Amniotic stem cell (primary cell): ENCODE results near the gene CERS6.

Source experiments
- DNase-seq: peaks from one replicate; lab custom pipeline; 2025; lab: John Stamatoyannopoulos, UW

The CERS6 gene

GRCh38 chr2:168568476-168569267, 112.6 kb downstream of the CERS6 start:
- DNase-seq = no peak

- DNase-seq = no peak
These were observed 115.0 kb downstream of the CERS6 start for GRCh38 chr2:168571061-168571460.

GRCh38 chr2:168573128-168573903, 117.2 kb downstream of the CERS6 start:
- DNase-seq = no peak

- DNase-seq = no peak
These were observed 119.0 kb downstream of the CERS6 start for GRCh38 chr2:168574856-168575630.

GRCh38 chr2:168577885-168578284, 121.8 kb downstream of the CERS6 start:
- no peak for DNase-seq

- DNase-seq = no peak
These were observed 127.1 kb downstream of the CERS6 start for GRCh38 chr2:168583064-168583709.

DNA sequence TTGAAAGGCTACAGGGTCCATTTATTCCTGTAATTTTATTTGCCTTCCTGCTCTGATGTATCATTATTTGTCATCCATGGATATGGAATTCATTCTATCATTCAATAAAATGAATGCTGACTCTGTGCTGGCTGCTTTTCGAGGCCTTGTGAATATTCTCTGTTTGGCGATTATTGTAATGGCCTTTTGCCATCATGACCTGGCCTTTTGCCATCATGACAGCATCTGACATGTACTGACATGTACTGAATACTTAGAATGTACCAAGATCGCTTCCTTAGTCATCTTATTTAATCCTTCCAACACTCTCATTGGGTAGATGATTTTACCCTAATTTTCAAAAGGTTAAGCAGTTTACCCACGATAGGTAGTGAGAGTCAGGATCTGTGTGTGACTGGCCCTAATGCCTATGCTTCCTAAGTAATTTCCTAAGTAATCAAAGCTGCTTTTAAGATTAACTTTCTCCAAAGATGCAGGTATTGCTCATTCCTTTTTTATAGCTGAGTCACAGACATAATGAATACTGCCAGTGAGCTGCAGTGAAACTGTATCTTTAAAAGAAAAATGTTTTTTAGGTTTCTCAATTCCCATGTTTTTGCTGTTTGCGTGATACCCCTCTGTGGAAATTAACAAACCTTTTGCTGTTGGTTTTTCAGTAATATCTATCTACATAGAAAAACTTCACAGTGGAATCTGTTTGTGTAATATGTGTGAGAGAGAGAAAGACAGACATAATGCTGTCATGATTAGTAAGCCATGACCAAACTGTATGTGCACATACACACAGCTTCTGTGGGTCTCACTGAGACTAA, 127.8 kb downstream of the CERS6 start:
- DNase-seq = no peak

DNA sequence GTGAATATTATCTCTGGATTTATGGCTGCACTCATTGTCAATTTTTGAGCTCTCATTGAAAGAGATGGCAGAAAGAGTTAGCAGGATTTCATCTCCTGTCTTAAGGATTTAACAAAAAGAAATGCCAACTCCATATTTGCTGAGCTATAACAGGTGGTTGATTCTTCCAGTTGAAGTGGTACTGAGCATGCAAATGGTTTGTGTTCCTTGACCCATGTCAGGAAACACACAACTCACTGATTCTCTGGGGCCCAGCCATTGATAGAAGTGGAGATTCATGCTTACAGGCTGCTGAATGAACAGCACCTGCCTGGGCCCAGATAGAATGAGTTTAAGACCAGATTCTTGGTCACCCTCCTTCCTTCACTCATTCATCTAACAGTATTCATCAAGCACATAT, 128.8 kb downstream of the CERS6 start:
- DNase-seq = no peak

DNA sequence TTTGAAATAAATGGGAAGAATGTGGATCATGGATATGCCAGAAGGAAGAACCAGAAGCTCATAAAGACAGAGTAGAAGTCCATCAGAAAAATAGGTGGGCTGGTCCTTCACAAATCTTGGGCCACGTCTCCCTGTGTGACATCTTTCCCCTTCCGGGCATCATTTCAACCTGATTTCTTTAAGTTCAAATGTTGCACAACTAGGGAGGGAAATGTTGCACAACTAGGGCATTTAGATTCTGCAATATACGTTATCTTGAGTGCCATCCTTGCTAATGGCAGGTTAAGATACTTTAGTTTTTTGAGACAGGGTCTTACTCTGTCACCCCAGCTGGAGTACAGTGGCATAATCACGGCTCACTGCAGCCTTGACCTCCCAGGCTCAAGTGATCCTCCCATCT, 129.6 kb downstream of the CERS6 start:
- DNase-seq = no peak

DNA sequence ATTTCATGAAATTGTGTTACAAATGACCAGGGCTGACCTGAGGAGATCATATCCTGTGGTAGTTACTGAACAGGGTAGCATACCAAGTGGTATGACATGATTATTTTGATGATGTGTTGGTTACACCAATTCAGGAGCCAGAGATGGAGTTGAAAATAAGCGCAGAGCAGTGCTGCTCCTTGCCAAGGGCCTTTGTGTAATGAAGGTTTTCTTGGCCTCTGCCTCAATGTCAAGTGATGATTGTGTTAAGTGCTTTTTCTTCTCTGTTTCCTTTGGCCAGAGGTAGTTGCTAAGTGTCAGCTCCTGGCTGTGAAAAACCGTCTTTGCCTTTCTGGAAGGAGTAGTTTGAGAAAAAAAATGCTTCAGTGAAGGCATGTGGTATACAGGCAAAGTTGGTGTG, 131.2 kb downstream of the CERS6 start:
- DNase-seq = no peak

DNA sequence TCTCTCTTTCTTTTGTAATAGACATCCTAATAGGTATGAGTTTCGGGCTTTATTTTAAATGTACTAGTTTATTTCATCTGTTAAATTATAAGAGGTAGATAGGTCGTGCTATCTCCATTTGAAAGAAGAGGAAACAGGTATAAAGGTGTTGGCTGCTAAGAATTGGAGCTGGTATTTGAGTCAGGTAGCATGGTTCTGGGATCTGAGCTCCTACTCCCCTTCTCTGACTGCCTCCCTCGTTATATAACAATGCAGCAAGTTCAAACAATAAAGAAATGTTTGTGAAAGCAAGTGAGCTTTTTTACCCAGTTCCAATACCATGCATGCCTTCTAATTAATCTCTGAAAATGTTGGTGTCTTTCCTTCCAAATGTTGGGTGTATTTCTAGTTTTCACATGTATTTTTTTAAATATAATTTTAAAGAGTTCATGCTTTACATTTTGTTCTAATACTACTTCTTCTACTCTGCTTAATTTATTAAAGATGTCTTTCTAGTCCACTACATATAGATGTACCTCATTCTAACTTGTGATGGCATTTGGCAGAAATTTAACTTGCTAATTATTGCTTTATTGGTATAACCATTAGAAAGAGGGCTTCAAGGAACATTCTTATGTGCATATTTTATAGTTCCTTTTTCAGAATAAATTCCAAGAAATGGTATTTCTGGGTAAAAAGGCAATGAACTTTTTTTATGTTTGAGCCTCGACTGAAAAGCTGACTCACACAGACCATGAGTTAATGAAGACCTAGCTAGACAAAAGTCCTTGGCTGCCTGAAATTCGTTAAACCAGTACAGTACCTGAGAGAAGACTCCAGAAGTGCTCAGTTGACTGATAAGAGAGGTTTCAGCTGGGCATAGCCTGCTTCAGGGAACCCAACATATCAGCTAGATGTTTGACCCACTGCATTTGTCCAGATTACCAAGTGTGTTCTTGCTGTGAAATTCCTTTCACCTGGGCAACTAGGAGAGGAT, 133.5 kb downstream of the CERS6 start:
- no peak for DNase-seq

DNA sequence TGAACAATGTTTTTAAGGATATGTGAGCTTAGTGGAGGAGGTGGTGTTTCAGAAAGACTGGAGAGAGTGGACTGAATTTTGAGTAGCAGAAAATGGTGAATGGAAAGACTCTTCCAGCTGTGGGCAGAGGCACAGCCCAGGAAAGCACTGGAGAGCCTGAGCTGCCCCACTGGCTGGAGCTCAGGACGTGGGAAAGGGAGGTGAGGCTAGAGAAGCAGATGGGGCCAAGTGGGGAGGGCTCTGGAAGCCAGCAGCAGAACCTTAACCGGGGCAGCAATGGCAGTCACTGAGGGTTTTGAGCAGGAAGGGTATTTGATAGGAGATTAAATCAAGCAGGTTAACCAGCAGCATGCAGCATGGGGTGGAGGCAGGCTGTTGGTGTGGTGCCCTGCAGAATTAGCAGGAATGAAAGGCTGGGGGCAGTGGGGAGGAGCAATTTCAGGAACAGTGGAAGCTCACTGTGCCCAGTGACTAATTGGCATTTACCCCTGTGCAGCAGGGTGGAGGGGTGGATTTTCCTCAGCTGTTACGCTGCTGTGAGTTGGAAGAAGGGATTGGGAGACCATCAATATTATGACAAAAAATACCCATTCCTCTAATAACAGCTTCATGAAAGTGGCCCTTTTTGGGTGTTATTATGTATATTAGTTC, 136.2 kb downstream of the CERS6 start:
- no peak for DNase-seq

- no peak for DNase-seq
These were observed 137.6 kb downstream of the CERS6 start for GRCh38 chr2:168593713-168594112.

DNA sequence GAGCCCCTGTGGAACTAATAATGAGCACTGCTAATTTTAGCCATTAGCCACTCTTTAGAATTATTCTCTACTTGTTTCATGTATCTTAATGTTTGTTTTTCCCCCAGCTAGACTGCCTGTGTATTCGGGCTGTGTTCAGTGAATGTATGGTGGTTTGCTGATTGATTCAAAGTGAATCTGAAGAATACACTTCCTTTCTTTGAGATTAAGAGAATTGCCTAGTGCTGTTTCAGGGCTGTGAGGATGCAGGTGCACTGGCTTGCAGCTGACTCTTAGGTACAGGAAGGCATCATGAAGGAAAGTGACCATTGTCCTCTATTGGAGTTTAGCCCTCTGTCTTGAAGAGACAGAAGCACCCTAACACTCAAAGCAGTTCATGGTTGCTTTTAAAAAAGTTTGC, 138.7 kb downstream of the CERS6 start:
- DNase-seq = no peak

GRCh38 chr2:168596881-168597655, 141.0 kb downstream of the CERS6 start:
- no peak for DNase-seq

DNA sequence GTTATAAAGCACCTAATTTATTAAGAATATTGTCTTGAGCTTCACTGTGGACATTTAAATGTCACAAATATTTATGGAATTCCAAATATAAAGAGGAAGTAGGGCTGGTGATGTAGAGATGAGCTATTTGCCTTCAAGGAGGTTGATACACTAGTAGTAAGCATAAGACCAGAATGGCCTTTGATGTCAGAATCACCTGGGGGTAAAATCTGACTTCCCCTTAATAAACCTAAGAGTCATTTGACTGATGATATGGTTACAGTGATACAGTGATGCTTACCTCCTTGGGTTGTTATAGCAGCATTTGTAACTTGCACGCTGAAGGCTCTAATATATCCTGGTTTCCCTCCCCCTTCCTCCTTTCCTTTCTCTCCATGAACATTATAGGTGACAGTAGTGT, 143.7 kb downstream of the CERS6 start:
- DNase-seq = no peak

GRCh38 chr2:168600949-168601348, 144.9 kb downstream of the CERS6 start:
- no peak for DNase-seq

DNA sequence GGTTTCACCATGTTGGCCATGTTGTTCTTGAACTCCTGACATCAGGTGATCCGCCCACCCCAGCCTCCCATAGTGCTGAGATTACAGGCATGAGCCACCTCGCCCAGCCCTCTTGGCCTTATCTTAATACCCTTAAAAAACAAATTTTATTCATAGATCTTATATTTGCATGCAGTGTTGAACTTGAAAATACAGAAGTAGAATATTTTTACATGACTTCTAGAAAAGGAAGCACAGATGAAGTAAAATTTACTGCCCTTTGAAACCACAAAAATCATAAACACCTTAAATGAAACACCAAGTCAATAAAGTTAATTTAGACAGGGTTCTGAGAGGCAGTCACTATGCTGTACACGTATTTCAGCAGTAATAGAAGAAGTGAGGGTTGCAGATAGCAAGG, 145.7 kb downstream of the CERS6 start:
- DNase-seq = no peak

DNA sequence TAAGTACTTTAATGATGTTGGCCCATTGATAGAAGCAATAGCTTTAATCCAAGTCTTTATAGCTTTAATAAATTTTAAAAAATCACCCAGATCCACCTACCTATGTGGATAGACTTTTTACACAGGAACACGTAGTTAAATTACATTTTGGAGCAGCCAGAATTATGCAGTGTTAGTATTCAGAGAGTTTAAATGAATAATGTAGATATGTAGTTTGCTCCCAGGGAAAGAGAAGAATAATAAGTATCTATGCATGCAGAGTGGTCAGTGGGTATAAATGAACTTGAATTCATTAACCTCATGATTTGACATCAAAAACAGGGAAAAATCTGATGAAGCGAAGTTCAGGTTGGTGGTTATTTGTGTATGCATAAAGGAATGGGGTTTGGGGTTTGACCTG, 146.3 kb downstream of the CERS6 start:
- DNase-seq = no peak
